GM15510 (cell line): Measurements from ENCODE around the gene GNPDA1.
A peak's percentile ranks its signal among the peaks of the same experiment; 100 is the strongest.

Source experiments
- POLR2A ChIP-seq: IDR thresholded peaks from 3 replicates; pipeline ENCODE4 v1.6.1; 2011; ENCODE audit warnings: borderline replicate concordance; ENCODE audit not compliant: insufficient read length; ENCODE audit errors: extremely low read depth

Gene GNPDA1

DNA sequence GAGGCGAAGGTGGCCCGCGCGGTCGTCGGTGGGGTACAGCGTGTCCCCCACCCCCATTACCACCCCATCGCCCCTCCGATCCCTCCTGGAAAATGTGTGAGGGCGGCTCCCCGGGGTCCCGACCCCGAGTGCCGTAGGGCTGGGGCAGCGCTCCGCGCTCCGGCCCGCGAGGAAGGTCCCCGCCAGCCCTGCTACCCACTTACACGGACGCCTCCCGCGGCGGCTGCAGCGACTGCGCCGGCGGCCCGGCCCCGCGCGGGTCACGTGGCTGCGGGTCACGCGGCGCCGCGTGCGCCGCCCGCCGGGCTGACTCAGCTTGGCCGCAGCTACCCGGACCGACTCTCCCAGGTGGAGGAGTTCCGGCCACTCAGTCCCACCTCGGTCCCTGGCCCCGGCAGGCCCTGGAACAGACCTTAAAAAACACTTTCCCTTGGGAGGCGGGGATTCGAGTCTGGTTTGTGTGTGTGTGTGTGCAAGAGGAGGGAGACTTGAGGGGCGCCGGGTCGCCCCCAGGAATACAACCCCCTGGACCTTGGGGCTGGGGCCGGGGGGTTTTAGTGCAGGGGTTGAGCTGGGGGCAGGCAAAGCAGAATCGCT is at the start of gene GNPDA1:
Gene GNPDA1 (minus strand): TSS at position 236 of the 597 bp plus-strand sequence. CDS start 992 bp downstream, outside the sequence.
- peak; percentile 70 for TF ChIP-seq POLR2A

- TF ChIP-seq POLR2A = no peak
Measured at GRCh38 chr5:142059304-142059940, 46.6 kb upstream of the GNPDA1 start.

DNA sequence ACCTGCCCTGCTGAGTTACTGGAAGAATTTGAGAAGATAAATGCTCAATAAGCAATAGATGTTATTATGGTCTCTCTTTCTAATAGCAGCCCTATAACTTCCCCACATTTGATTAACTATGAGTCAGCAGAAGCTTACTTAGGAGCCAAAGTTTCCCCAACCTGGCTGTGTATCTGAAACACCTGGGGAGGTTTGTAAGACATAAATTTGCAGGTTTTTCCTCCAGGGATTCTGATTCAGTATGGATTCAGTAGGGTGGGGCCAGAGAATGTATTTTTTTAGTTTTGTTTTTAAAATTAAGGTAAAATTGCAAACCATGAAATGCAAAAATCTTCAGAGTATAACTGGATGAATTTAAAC is 44.9 kb upstream of the GNPDA1 start:
- no peak for TF ChIP-seq POLR2A

GRCh38 chr5:142056816-142057696 is 44.2 kb upstream of the GNPDA1 start:
- no peak for TF ChIP-seq POLR2A

DNA sequence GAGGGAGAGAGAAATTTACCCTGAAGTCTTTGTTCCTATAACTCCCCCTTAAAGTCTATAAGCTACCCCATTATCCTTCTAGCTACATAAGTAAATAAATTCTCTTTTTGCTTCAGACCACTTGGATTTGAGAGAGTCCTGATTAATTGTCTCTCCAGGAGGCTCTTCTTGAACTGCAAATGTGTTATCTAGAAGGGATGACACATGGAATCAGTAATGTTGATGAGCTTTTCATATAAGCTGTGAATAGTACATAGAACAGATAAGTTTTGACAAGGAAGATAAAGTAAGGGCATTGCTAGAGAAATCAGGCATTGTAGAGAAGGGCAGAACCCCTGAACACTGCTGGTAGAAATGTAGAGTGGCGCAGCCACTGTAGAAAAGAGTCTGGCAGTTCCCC is 42.5 kb upstream of the GNPDA1 start:
- no peak for TF ChIP-seq POLR2A

GRCh38 chr5:142053426-142054151 is 40.8 kb upstream of the GNPDA1 start:
- no peak for TF ChIP-seq POLR2A

- TF ChIP-seq POLR2A = no peak
Measured at GRCh38 chr5:142048272-142048671, 35.4 kb upstream of the GNPDA1 start.

DNA sequence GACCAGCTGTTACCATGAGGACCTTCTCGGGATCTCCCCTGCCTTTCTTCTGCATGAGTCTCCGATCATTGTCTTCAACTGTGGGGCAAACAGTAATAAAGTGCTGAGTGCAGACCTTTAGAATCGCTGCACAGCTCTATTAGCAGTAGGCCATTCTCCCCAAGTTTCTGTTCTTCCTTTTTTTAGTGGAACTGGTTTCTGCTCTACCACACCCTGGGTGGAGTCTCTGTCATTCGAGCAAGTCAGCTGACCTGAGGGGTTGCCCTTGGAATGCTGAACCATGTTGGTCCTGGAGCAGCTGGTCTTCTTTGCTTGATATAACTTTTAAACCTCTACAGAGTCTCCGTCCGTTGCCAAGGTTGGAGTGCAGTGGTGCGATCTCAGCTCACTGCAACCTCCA is 33.4 kb upstream of the GNPDA1 start:
- TF ChIP-seq POLR2A = no peak

GRCh38 chr5:142040285-142040684 is 27.5 kb upstream of the GNPDA1 start:
- no peak for TF ChIP-seq POLR2A

DNA sequence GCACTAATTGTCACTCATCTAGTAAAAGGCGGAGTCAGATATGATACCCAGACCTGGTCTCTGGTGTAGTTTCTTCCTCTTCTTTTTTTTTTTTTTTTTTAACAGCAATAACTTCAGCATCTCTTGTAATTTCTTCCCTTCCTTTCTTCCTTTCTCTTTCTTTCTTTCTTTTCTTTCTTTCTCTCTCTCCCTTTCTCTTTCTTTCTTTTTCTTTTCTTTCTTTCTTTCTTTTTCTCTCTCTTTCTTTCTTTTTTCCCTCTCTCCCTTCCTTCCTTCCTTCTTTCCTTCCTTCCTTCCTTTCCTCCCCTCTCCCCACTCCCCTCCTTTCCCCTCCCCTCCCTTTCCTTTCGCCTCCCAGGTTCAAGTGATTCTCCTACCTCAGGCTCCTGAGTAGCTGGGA is 25.9 kb upstream of the GNPDA1 start:
- TF ChIP-seq POLR2A = no peak

GRCh38 chr5:142036918-142037317 is 24.1 kb upstream of the GNPDA1 start:
- no peak for TF ChIP-seq POLR2A

DNA sequence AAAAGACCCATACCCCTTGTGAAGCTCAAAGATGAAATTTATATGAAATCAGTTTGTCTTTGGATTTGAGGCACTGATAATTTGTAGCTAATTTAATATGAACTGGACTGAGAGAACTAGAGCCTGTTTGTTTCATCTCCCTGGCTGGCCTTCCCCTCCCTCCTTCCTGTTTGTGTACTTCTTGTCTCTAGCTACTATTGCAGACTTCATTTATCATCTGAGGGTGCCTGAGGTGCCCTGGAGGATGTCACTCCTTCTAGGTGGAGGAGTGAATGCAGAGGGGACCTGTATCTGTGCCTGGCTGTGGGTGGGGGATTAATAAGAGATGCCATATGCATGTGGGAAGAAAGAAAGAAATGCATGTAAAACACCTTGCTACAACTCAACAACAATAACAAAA is 22.2 kb upstream of the GNPDA1 start:
- TF ChIP-seq POLR2A = no peak

DNA sequence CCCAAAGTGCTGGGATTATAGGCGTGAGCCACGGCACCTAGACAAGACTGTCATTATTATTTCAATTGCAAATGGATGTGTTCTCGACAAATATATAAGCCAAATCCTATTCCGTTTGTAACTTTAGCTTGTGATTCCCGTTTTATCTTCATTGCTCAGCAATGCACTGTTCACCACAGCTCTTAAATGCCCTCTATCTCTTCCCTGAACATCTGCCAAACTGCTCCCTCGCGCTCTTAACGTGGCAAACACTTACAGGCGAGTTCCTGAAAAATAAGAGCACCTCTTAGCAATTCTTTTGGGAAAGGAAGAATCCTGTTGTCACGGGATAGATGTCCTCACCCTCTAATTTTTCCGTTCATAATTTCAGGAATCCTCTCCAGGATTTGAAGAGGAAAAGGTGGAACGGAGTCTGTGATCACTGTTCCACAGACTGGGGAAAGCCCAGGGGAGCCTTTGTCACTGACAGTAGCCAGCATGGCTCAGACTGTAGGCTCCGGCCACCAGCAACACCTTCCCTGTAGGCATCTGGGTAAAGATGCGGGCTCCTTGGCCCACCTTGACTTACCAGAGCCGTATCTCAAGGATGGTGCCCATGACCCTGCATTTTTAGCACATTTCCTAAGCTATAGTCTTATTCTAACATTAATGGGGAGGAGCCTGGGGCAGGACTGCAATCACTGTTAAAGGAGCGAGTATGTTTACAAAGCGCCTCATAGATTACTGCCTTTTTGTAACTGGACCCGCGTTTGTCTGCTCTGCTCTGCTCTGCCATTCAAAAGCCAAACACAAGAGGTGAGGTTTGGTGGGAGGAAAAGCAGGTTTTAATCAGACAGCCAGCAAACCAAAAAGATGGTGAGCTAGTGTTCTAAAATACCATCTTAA is 20.2 kb upstream of the GNPDA1 start:
- no peak for TF ChIP-seq POLR2A

DNA sequence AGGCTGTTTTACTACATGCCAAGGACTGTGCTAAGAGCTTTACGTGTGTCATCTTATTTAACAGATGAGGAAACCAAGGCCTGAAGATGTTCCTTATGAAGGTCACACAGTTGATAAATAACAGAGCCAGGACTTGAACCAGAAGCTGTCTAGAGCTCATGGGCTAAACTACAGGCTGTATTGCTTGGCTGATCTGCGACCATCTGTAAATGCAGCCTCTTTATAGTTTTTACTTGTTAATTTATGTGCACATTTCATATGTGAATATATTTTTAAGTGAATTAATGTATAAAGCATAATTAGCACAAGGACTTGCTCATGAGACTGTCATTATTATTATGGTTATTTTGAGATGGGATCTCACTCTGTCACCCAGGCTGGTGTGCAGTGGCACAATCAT is 19.3 kb upstream of the GNPDA1 start:
- no peak for TF ChIP-seq POLR2A
